ENCODE data around the gene TIMP1.
A peak's percentile ranks its signal among the peaks of the same experiment; 100 is the strongest.

The TIMP1 gene

DNA sequence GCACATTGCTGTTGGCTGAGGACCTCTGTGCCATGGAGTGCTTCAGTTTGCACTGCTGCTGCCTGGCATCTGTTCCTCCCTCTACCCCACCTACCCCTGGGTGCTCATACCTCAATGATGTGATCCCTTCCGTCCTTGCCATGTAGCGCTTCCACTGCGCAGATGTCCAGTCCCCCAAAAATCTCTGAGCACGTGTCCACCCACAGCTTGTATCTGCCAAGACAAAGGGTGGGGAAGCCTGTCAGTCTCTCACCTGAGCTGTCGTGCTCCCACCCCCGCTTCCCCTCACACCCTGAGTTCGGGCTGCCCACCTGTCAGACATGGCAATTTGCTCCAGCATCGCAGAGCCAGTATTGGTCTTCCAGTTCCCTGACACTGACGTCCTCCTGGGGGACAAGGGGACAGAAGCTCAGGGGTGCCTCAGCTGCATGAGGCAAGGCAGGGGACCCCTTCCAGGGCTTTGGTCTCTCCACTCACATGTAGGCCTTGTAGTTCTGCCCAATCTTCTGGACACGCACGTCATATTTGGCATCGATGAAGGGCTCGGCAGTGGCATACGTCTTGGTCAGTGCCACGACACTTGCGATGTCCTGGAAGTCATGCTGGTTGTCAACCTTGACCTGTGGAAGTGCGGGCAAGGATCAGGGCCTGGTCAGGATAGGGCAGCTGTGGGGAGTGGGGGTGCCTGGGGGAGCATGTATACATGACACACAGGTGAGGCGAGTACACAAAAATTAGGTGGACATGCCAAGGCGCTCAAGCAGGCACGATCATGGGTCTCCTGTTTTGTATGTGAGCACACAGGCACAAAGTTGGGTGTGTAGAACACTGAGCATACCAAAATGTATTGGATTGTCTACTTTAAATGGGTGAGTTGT lies 6.0 kb upstream of the TIMP1 start:
- H3K9me3 ChIP-seq (ENCODE audit: control insufficient read depth, low read length), result no peaks in the 10 kb centered on the region
- H3K36me3 ChIP-seq (ENCODE audit: control insufficient read depth, insufficient read depth, low read length), result no peaks in the 10 kb centered on the region
- peaks cover 16% of the 10 kb centered on the region for H3K4me1 ChIP-seq (ENCODE audit: control insufficient read depth, insufficient read depth, low read length)
- no peaks in the 10 kb centered on the region for H3K27me3 ChIP-seq (ENCODE audit: control insufficient read depth, insufficient read depth, low read length)
- H3K9ac ChIP-seq (ENCODE audit: low read length), result no peak overlapping the region
- H3K4me3 ChIP-seq (ENCODE audit: low read length), result no peak overlapping the region

DNA sequence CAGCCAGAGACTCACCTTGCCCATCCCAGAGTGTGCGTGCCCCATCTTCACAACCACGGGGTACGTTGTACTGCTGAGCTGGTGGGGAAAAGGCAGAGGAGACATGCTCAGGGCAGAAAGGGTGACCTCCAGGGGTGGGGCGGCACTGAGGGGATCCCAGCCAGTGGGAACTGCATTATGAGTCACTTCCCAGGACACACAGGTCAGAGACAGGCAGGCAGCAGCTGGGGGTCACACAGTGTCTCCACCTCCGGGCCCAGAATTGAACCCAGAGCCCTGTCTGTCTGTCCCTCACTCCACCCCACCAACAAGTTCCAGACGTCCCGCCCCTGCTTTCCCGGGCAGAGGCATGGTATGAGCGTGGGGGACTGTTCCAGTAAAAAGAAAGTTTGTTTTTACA lies 4.8 kb upstream of the TIMP1 start:
- Histone ChIP-seq H3K4me1 (ENCODE audit: control insufficient read depth, insufficient read depth, low read length) (peaks cover 24% of the 10 kb centered on the region), H3K9me3 (ENCODE audit: control insufficient read depth, low read length) (no peaks in the 10 kb centered on the region), H3K36me3 (ENCODE audit: control insufficient read depth, insufficient read depth, low read length) (no peaks in the 10 kb centered on the region), H3K9ac (ENCODE audit: low read length) (no peak overlapping the region), H3K4me3 (ENCODE audit: low read length) (no peak overlapping the region), H3K27me3 (ENCODE audit: control insufficient read depth, insufficient read depth, low read length) (no peaks in the 10 kb centered on the region)

DNA sequence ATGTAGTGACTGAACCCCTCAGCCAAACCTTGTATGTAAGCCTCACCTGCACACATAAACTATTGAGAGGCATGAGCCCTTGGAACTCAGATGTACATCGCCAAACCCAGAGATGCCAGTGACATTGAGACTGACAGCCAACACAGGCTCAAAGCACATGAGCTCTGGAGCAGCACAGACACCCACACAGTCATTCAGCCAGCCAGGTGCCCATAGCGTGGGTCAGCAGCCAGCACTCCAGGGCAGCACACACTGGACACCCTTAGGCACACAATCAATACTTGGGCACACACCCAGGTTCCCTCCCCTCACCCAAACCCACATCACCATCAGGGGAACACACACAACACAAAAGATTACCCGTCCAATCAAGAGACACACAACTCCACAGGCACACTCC lies 4.3 kb upstream of the TIMP1 start:
- Histone ChIP-seq H3K27me3 (ENCODE audit: control insufficient read depth, insufficient read depth, low read length) (no peaks in the 10 kb centered on the region), H3K4me1 (ENCODE audit: control insufficient read depth, insufficient read depth, low read length) (peaks cover 24% of the 10 kb centered on the region), H3K36me3 (ENCODE audit: control insufficient read depth, insufficient read depth, low read length) (no peaks in the 10 kb centered on the region), H3K9ac (ENCODE audit: low read length) (no peak overlapping the region), H3K4me3 (ENCODE audit: low read length) (no peak overlapping the region), H3K9me3 (ENCODE audit: control insufficient read depth, low read length) (no peaks in the 10 kb centered on the region)

DNA sequence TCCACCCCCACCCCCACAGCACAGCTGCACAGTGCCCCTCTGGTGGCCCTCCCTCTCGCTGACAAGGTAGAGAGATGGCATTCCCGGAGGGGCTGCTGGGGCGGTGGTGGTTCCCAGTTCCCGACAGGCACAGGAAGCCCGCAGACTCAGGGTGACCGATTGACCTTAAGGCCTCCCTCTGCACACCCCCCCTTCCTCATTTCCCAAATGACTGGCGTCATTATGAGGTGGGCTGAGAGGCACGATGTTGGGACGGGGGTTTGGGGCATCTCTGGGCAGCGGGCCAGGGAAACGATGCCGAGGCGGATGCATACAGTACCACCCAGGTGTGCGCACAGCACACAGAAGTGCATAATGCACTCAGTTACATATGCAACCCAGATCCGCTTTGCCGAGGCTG lies 3.5 kb upstream of the TIMP1 start:
- Histone ChIP-seq H3K9ac (ENCODE audit: low read length) (no peak overlapping the region), H3K36me3 (ENCODE audit: control insufficient read depth, insufficient read depth, low read length) (no peaks in the 10 kb centered on the region), H3K4me1 (ENCODE audit: control insufficient read depth, insufficient read depth, low read length) (peaks cover 22% of the 10 kb centered on the region), H3K9me3 (ENCODE audit: control insufficient read depth, low read length) (no peaks in the 10 kb centered on the region), H3K27me3 (ENCODE audit: control insufficient read depth, insufficient read depth, low read length) (no peaks in the 10 kb centered on the region), H3K4me3 (ENCODE audit: low read length) (no peak overlapping the region)

DNA sequence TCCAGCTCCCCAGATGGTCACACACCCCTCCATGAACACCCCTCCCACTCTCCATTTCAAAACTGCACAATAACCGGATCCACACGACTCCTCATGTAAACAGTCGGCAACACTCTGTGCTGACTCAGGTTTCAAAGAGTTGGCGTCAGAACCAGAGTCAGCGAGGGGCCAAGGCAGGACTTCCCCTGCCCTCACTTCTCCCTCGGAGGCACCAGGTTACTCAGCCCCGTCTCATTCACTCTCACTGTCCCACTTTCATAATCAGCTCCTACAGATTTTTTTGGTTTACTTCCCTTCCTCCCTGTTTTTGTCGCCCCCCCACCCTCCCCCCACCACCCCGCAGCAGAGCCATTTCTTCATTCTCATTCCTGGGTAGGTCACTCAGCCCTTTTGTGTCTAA lies 2.7 kb upstream of the TIMP1 start:
- Histone ChIP-seq H3K4me1 (ENCODE audit: control insufficient read depth, insufficient read depth, low read length) (peaks cover 18% of the 10 kb centered on the region), H3K4me3 (ENCODE audit: low read length) (no peak overlapping the region), H3K9ac (ENCODE audit: low read length) (no peak overlapping the region), H3K36me3 (ENCODE audit: control insufficient read depth, insufficient read depth, low read length) (no peaks in the 10 kb centered on the region), H3K9me3 (ENCODE audit: control insufficient read depth, low read length) (no peaks in the 10 kb centered on the region), H3K27me3 (ENCODE audit: control insufficient read depth, insufficient read depth, low read length) (no peaks in the 10 kb centered on the region)

DNA sequence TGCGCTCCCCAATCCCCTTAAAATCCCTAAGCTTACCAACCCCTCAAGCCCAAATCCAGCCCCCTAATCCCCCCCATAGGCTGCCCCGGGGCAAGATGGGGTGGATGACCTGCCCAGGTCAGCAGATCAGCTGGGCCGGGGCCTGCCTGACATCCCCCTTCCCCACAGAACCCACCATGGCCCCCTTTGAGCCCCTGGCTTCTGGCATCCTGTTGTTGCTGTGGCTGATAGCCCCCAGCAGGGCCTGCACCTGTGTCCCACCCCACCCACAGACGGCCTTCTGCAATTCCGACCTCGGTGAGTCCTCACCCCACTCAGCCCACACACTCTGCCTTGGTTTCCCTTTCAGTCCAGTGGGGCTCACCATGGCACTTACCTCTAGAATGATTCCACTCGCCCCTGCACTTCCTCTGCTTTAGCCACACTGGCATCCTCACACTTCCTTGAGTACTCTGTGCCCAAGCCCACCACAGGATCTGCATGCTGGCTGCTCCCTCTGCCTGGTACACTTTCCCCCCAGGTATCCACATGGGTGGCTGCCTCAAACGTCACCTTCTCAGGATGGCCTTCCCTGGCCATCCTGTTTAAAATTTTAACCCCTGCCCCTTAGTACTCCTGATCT lies 1.1 kb downstream of the TIMP1 start:
- Histone ChIP-seq H3K4me1 (ENCODE audit: control insufficient read depth, insufficient read depth, low read length) (peaks cover 13% of the 10 kb centered on the region), H3K27me3 (ENCODE audit: control insufficient read depth, insufficient read depth, low read length) (no peaks in the 10 kb centered on the region), H3K36me3 (ENCODE audit: control insufficient read depth, insufficient read depth, low read length) (no peaks in the 10 kb centered on the region), H3K9me3 (ENCODE audit: control insufficient read depth, low read length) (no peaks in the 10 kb centered on the region), H3K4me3 (ENCODE audit: low read length) (no peak overlapping the region), H3K9ac (ENCODE audit: low read length) (peak overlapping the region; percentile 66)

DNA sequence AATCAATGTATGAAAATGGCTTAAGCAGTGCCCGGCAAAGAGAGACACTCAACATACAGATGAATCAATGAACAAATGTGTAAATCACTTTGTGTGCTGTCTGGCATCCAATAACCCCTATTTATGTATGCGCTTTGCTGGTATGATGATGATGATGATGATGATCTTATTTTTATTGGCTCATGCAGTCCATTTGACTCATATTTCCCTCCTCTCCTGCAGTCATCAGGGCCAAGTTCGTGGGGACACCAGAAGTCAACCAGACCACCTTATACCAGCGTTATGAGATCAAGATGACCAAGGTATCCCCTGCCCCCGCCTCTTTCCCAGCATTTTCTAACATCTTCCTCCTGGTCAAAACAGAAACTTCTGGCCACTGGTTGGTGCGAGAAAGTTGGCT lies 2.5 kb downstream of the TIMP1 start:
- H3K9me3 ChIP-seq (ENCODE audit: control insufficient read depth, low read length), result no peaks in the 10 kb centered on the region
- H3K4me3 ChIP-seq (ENCODE audit: low read length), result no peak overlapping the region
- peaks cover 13% of the 10 kb centered on the region for H3K4me1 ChIP-seq (ENCODE audit: control insufficient read depth, insufficient read depth, low read length)
- H3K36me3 ChIP-seq (ENCODE audit: control insufficient read depth, insufficient read depth, low read length), result no peaks in the 10 kb centered on the region
- no peak overlapping the region for H3K9ac ChIP-seq (ENCODE audit: low read length)
- H3K27me3 ChIP-seq (ENCODE audit: control insufficient read depth, insufficient read depth, low read length), result no peaks in the 10 kb centered on the region

DNA sequence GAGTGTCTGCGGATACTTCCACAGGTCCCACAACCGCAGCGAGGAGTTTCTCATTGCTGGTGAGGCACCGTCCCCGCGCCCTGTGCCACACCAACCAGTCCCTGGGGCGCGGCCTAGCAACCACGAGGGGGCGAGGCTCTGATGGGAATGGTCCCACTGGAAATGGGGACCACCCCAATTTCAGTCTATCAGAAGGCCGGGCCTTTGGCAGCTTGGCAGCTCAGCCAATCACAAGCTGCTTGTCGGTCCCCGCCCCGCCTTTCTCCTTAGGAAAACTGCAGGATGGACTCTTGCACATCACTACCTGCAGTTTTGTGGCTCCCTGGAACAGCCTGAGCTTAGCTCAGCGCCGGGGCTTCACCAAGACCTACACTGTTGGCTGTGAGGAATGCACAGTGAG lies 3.0 kb downstream of the TIMP1 start:
- Histone ChIP-seq H3K36me3 (ENCODE audit: control insufficient read depth, insufficient read depth, low read length) (no peaks in the 10 kb centered on the region), H3K9me3 (ENCODE audit: control insufficient read depth, low read length) (no peaks in the 10 kb centered on the region), H3K27me3 (ENCODE audit: control insufficient read depth, insufficient read depth, low read length) (no peaks in the 10 kb centered on the region), H3K4me3 (ENCODE audit: low read length) (no peak overlapping the region), H3K9ac (ENCODE audit: low read length) (no peak overlapping the region), H3K4me1 (ENCODE audit: control insufficient read depth, insufficient read depth, low read length) (peaks cover 13% of the 10 kb centered on the region)

DNA sequence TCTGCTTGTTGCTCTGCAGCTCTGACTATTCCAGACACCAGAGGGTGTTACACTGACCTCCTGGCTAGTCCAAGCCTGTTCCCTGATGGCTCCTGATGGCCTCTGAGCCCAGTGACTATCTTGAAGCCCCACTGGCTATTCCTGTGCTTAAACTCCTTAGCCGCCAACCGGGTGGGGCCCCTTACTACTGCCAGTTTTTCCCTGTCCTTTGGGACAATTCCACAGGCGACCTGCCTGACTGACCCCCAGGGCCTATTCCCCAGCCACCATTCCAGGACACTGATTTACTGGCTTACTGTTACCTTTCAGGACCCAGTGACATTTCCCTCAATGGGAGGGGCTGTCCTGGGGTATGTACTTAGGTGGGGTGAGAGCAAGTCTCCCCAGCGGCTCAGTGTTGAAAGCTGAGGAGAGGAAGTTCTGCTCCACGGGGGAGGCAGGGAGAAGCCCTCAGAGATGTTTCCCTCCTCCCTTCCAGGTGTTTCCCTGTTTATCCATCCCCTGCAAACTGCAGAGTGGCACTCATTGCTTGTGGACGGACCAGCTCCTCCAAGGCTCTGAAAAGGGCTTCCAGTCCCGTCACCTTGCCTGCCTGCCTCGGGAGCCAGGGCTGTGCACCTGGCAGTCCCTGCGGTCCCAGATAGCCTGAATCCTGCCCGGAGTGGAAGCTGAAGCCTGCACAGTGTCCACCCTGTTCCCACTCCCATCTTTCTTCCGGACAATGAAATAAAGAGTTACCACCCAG lies 4.0 kb downstream of the TIMP1 start:
- Histone ChIP-seq H3K4me1 (ENCODE audit: control insufficient read depth, insufficient read depth, low read length) (peaks cover 13% of the 10 kb centered on the region), H3K4me3 (ENCODE audit: low read length) (no peak overlapping the region), H3K9me3 (ENCODE audit: control insufficient read depth, low read length) (no peaks in the 10 kb centered on the region), H3K9ac (ENCODE audit: low read length) (no peak overlapping the region), H3K36me3 (ENCODE audit: control insufficient read depth, insufficient read depth, low read length) (no peaks in the 10 kb centered on the region), H3K27me3 (ENCODE audit: control insufficient read depth, insufficient read depth, low read length) (no peaks in the 10 kb centered on the region)

DNA sequence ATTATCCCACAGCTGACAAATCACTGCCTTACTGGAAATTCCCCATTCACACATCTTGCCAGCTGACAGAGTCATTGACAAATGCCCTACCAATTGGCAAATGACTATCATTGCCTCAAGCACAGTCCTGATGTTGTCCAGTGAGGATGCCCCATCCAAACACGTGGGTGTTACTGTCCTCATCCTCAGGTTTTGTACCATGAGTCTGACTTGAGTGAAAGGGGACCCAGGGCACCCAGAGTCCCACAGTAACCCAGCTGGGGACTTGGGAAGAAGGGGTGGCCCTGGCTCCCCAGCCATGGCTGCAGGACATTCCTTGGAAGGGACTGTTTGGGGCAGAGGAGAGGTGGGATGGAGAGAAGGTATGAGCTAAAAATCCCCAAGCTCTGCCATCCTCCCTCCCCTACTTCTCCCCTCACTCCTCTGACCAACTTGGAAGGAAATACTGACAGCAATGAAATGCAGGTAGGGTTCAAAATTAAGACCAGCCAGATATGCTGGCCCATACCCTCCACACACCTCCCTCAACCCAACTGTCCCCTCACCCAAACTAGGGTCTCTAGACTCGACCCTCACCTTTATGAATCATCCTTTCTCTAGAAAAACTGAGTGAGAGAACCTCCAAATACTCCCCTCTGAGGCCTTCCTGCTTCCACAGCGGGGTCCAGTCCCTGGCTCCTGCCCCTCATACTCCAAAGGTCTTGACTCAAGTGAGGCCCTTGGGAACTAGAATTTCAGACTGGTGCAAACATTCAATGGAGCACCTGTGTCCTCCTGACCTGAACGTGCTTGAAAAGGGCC lies 5.1 kb downstream of the TIMP1 start:
- Histone ChIP-seq H3K9me3 (ENCODE audit: control insufficient read depth, low read length) (no peaks in the 10 kb centered on the region), H3K4me3 (ENCODE audit: low read length) (no peak overlapping the region), H3K27me3 (ENCODE audit: control insufficient read depth, insufficient read depth, low read length) (no peaks in the 10 kb centered on the region), H3K4me1 (ENCODE audit: control insufficient read depth, insufficient read depth, low read length) (peaks cover 5% of the 10 kb centered on the region), H3K9ac (ENCODE audit: low read length) (no peak overlapping the region), H3K36me3 (ENCODE audit: control insufficient read depth, insufficient read depth, low read length) (no peaks in the 10 kb centered on the region)

DNA sequence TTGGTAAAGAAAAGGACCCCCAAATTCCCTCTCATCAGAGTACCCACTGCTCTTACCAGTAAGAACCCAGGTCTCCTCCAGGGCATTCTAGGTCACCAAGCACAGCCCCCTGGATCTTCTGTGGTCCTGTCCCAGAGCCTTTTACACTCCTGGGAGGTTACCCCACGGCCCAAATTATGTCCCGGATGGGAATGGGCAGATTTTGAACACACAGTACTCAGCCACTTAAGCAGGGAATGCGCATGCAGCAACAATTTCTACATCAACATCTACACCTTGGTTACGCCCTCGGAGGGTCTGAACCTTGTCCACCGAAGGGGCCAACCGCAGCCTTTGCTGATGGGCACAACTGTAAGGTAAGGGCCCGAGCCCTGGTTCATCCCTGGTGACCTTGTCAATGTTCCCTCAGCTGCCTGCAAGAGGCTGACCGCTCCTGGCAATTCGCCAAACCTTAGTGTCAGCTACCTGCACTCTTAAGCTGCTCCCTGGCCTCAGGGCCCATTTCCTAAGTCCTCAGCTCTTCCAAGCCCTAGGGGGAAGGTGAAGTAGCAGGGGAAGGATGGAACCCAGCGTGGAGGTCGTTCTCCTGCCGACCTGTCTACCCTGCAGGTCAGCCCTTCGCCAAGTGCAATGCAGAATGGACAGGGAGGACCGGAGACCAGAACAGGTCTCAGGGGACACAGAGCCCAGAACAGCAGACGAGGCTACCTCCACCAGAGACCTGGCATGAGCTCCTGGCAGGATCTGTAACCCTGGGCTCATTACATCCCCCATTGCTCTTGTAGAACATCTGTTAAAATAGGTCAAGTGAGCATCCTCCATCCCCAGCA lies 5.9 kb downstream of the TIMP1 start:
- Histone ChIP-seq H3K36me3 (ENCODE audit: control insufficient read depth, insufficient read depth, low read length) (no peaks in the 10 kb centered on the region), H3K9ac (ENCODE audit: low read length) (no peak overlapping the region), H3K27me3 (ENCODE audit: control insufficient read depth, insufficient read depth, low read length) (no peaks in the 10 kb centered on the region), H3K4me3 (ENCODE audit: low read length) (no peak overlapping the region), H3K4me1 (ENCODE audit: control insufficient read depth, insufficient read depth, low read length) (peaks cover 3% of the 10 kb centered on the region), H3K9me3 (ENCODE audit: control insufficient read depth, low read length) (no peaks in the 10 kb centered on the region)

Data from mucosa of stomach (tissue), 1 donor.